Heart left ventricle (tissue), 16 donors: Measurements from ENCODE around the gene PIR. TPM values are rescaled to one million over a fixed set of nuclear protein-coding genes. Genes with fewer than 3 reads are reported as not detected.

Experiments
- ATAC-seq, 4 donors: fragments of 200-7000 bp; cut with Tn5 transposase; one replicate each; pipeline ENCODE4 v1.9.1; 2020 to 2022; ENCODE audit warnings: moderate library complexity in 4 of 4, mild to moderate bottlenecking in 3 of 4, moderate number of reproducible peaks in 1 of 4
- DNase-seq, 5 donors: peaks; one replicate each; pipeline ENCODE4 v3.0.0-alpha.2; 2020
- H3K27ac ChIP-seq, 12 donors: fragments of 200-600 bp; sonication (generic) in 4 of 12; one replicate each; pipeline versions ENCODE4 v1.5.0 to v1.8.0; 2016 to 2022; ENCODE audit warnings: mild to moderate bottlenecking in 2 of 12
- H3K27me3 ChIP-seq, 9 donors: fragments of 200-600 bp; sonication (generic) in 2 of 9; one replicate each; pipeline versions ENCODE4 v1.5.1 to v1.8.0; 2016 to 2022; ENCODE audit warnings: mild to moderate bottlenecking in 3 of 9
- H3K36me3 ChIP-seq, 9 donors: fragments of 200-600 bp; sonication (generic) in 2 of 9; one replicate each; pipeline versions ENCODE4 v1.5.0 to v1.8.0; 2018 to 2022; ENCODE audit warnings: mild to moderate bottlenecking in 2 of 9
- H3K4me1 ChIP-seq, 12 donors: fragments of 200-600 bp; sonication (generic) in 4 of 12; one replicate each; pipeline versions ENCODE4 v1.5.0 to v1.8.0; 2016 to 2022; ENCODE audit warnings: mild to moderate bottlenecking in 3 of 12
- H3K4me3 ChIP-seq, 12 donors: fragments of 200-600 bp; sonication (generic) in 4 of 12; one replicate each; pipeline versions ENCODE4 v1.5.0 to v1.8.0; 2017 to 2022; ENCODE audit warnings: mild to moderate bottlenecking in 9 of 12, moderate library complexity in 4 of 12
- H3K9me3 ChIP-seq, 12 donors: fragments of 200-600 bp; sonication (generic) in 4 of 12; one replicate each; pipeline versions ENCODE4 v1.5.0 to v1.8.0; 2016 to 2022; ENCODE audit warnings: mild to moderate bottlenecking in 1 of 12
- CTCF ChIP-seq, 12 donors: fragments of 200-600 bp; sonication (generic) in 4 of 12; IDR thresholded peaks; one replicate each; pipeline versions ENCODE4 v1.5.0 to v1.8.0; 2018 to 2022; ENCODE audit warnings: antibody characterized with exemption in 12 of 12, mild to moderate bottlenecking in 5 of 12
- POLR2A ChIP-seq, 2 donors: fragments of 450-650 bp; IDR thresholded peaks; one replicate each; pipeline ENCODE4 v1.6.1; 2017; ENCODE audit warnings: antibody characterized with exemption in 2 of 2, mild to moderate bottlenecking in 2 of 2, moderate library complexity in 2 of 2
- WGBS, 4 donors: extraction: QIAGEN DNeasy Blood & Tissue Kit in 2 of 4; methylation state at CpG; one replicate each; pipeline versions ENCODE4 v1.1.5 to v1.1.7; 2013 to 2018; 5-methylcytosine and 5-hydroxymethylcytosine counted together
- intact Hi-C, 10 donors: fragments of 100-400 bp; cut with DNase I; formaldehyde crosslinking; loops; one replicate each; pipeline versions ENCODE4 v1.11.1 to v1.14.2; 2022
- polyA plus RNA-seq, 2 donors: library from polyadenylated mRNA; stranded (reverse); fragments of 200-250 nt; gene quantifications; one replicate each; pipeline ENCODE4 v1.2.3, GENCODE V29; 2013
- total RNA-seq, 9 donors: library from RNA; depleted of rRNA in 2 of 9; stranded (reverse); fragments of >200 nt in 2 of 9; fragmentation: NEBNext Ultra II Directional in 3 of 9; extraction: Animal tissue kit (Norgen Biotek cat#: 25700) in 3 of 9; gene quantifications; one replicate each; pipeline versions ENCODE4 v1.1.0 to v1.2.4, GENCODE V29; 2016 to 2023
- donor health status: ischemic (EF 13 %, LVEDD 7.1; RV severe dilation, severe dysfunction).
- donor health status: healthy with polysubstance abuse.
- donor health status: DM: no; HTN: yes; CAD: no.
- donor health status: DM: no; HTN: no; CAD: no.
- donor health status: ischemic (EF 25% LVEDD 6.9; RV normal size, moderate dysfunction).
- donor health status: ischemic (EF 25% LVEDD 5.7; RV mildly dilated, moderate dysfunction).
- donor health status: healthy.
- donor health status: DM: yes; HTN: yes; CAD: no.
- donor health status: ischemic (EF 35%, LVEDD 5.7; RV mildly dilated, moderate dysfunction).
- donor health status: nonischemic (EF 11% LVEDD 7.7; RV severe dilation, severe dysfunction).
- donor health status: DM: yes; HTN: yes; CAD: no.
- donor health status: PGD.
- donor health status: ischemic (EF 29% LVEDD 5.4; RV normal size, mild dysfunction).
- donor health status: nonischemic (EF 23%, LVEDD 6.1; RV moderate dilation, normal function).

PIR gene
- total and polyA plus RNA-seq, 11 donors: 6.9 to 19.9 (median 11.3) TPM

GRCh38 chrX:15434205-15434604 is 58.9 kb downstream of the PIR start:
- Histone ChIP-seq H3K27me3 (peaks cover 0 to 6% (median 0%) of the 10 kb centered on the region in 9 donors), H3K27ac (no peak overlapping the region), H3K36me3 (no peaks in the 10 kb centered on the region), H3K4me3 (no peak overlapping the region), H3K9me3 (no peaks in the 10 kb centered on the region), H3K4me1 (peaks cover 0 to 5% (median 0%) of the 10 kb centered on the region in 12 donors)
- no peak for ATAC-seq
- DNase-seq: no peak
- intact Hi-C loops: no loop called here
- TF ChIP-seq CTCF (IDR thresholded peaks at IDR 0.05): no peak
- no peak for TF ChIP-seq POLR2A (IDR thresholded peaks at IDR 0.05)
- 68 to 86% (median 84%) methylated on average over 2 of the region's 2 CpGs for WGBS, 4 donors

GRCh38 chrX:15430584-15430983 is 62.5 kb downstream of the PIR start:
- Histone ChIP-seq H3K27ac (no peak overlapping the region), H3K9me3 (no peaks in the 10 kb centered on the region), H3K4me3 (no peak overlapping the region), H3K27me3 (peaks cover 0 to 20% (median 0%) of the 10 kb centered on the region in 9 donors), H3K36me3 (peaks cover 0 to 4% (median 0%) of the 10 kb centered on the region in 9 donors), H3K4me1 (no peaks in the 10 kb centered on the region)
- intact Hi-C loops: no loop called here
- ATAC-seq: no peak
- no peak for DNase-seq
- TF ChIP-seq CTCF (IDR thresholded peaks at IDR 0.05): no peak
- WGBS, 4 donors: 26 to 42% (median 35%) methylated on average over 1 of the region's 1 CpG

- peaks cover 0 to 4% (median 0%) of the 10 kb centered on the region in 9 donors for H3K36me3 ChIP-seq
- no peak for DNase-seq
- intact Hi-C loops: no loop called here
- no peak overlapping the region for H3K4me3 ChIP-seq
- H3K27me3 ChIP-seq: peaks cover 0 to 20% (median 0%) of the 10 kb centered on the region in 9 donors
- TF ChIP-seq POLR2A (IDR thresholded peaks at IDR 0.05): no peak
- no peak for TF ChIP-seq CTCF (IDR thresholded peaks at IDR 0.05)
- no peaks in the 10 kb centered on the region for H3K9me3 ChIP-seq
- ATAC-seq: no peak
- 63 to 93% (median 78%) methylated on average over 2 of the region's 2 CpGs for WGBS, 4 donors
- H3K4me1 ChIP-seq: no peaks in the 10 kb centered on the region
- H3K27ac ChIP-seq: no peak overlapping the region
Observed at GRCh38 chrX:15430076-15430475, 63.1 kb downstream of the PIR start.

GRCh38 chrX:15425024-15425423 is 68.1 kb downstream of the PIR start:
- H3K9me3 ChIP-seq: peaks cover 0 to 8% (median 0%) of the 10 kb centered on the region in 12 donors
- no peak overlapping the region for H3K27ac ChIP-seq
- H3K27me3 ChIP-seq: peaks cover 0 to 18% (median 0%) of the 10 kb centered on the region in 9 donors
- H3K4me3 ChIP-seq: no peak overlapping the region
- ATAC-seq (no peak), DNase-seq (no peak)
- no peaks in the 10 kb centered on the region for H3K4me1 ChIP-seq
- WGBS, 4 donors: 67 to 87% (median 80%) methylated on average over 1 of the region's 1 CpG
- H3K36me3 ChIP-seq: peaks cover 0 to 7% (median 0%) of the 10 kb centered on the region in 9 donors
- TF ChIP-seq CTCF (IDR thresholded peaks at IDR 0.05) (no peak), POLR2A (IDR thresholded peaks at IDR 0.05) (no peak)
- intact Hi-C loops: no loop called here
